OCI-LY7 (cell line): ENCODE measurements around the gene VEGFD.

Experiments used
- CTCF ChIP-seq: fragments of 200-600 bp; sonication (generic); conservative IDR thresholded peaks from 2 replicates; pipeline ENCODE4 v1.5.1; 2014; ENCODE audit warnings: mild to moderate bottlenecking, antibody characterized with exemption, low read length, moderate library complexity, mixed read lengths
- EZH2phosphoT487 ChIP-seq: fragments of 200-600 bp; sonication (generic); IDR thresholded peaks from 2 replicates; pipeline ENCODE4 v1.6.1; 2018; ENCODE audit warnings: low read depth, borderline replicate concordance, mild to moderate bottlenecking, mixed run types, antibody characterized with exemption, low read length, moderate library complexity, mixed read lengths

- TF ChIP-seq CTCF, result no peak
- no peak for TF ChIP-seq EZH2phosphoT487
Measured at GRCh38 chrX:15343075-15343476, 41.1 kb downstream of the VEGFD start.
